ENCODE data around the gene CLSTN2.
A peak's percentile ranks its signal among the peaks of the same experiment; 100 is the strongest.

CLSTN2 gene

GRCh38 chr3:140456974-140457373 lies 522.0 kb downstream of the CLSTN2 start:
- no peak for TF ChIP-seq Cebpa-rat (IDR thresholded peaks at IDR 0.05)
- no peaks in the 10 kb centered on the region; a peak in 1 of 20 replicates for H3K4me1 ChIP-seq
- no peak overlapping the region for H3K9ac ChIP-seq
- no peaks in the 10 kb centered on the region for H4K20me1 ChIP-seq
- no peaks in the 10 kb centered on the region for H3K27me3 ChIP-seq
- no peaks in the 10 kb centered on the region for H3K9me3 ChIP-seq (replicated peaks in 1 of 11)
- H3K36me3 ChIP-seq, result no peaks in the 10 kb centered on the region
- H3K4me2 ChIP-seq, result no peak overlapping the region
- no peak overlapping the region for H3K27ac ChIP-seq
- no peak overlapping the region for H3K4me3 ChIP-seq

GRCh38 chr3:140459462-140459861 lies 524.5 kb downstream of the CLSTN2 start:
- TF ChIP-seq Cebpa-rat (IDR thresholded peaks at IDR 0.05), result no peak
- Histone ChIP-seq H3K9ac (no peak overlapping the region), H3K9me3 (replicated peaks in 1 of 11) (no peaks in the 10 kb centered on the region), H3K27ac (no peak overlapping the region), H3K4me1 (no peaks in the 10 kb centered on the region; a peak in 1 of 20 replicates), H4K20me1 (no peaks in the 10 kb centered on the region), H3K27me3 (no peaks in the 10 kb centered on the region), H3K4me2 (no peak overlapping the region), H3K4me3 (no peak overlapping the region), H3K36me3 (no peaks in the 10 kb centered on the region)

GRCh38 chr3:140461250-140461649 lies 526.3 kb downstream of the CLSTN2 start:
- Histone ChIP-seq H3K4me3 (no peak overlapping the region), H3K9ac (no peak overlapping the region), H4K20me1 (no peaks in the 10 kb centered on the region), H3K4me1 (peaks cover 0 to 7% (median 0%) of the 10 kb centered on the region in 10 experiments; a peak in 4 of 20 replicates), H3K4me2 (no peak overlapping the region), H3K27me3 (no peaks in the 10 kb centered on the region), H3K27ac (no peak overlapping the region), H3K9me3 (replicated peaks in 1 of 11) (no peaks in the 10 kb centered on the region), H3K36me3 (no peaks in the 10 kb centered on the region)
- no peak for TF ChIP-seq Cebpa-rat (IDR thresholded peaks at IDR 0.05)

- TF ChIP-seq Cebpa-rat (IDR thresholded peaks at IDR 0.05), result no peak
- Histone ChIP-seq H3K36me3 (no peaks in the 10 kb centered on the region), H3K4me3 (no peak overlapping the region), H4K20me1 (no peaks in the 10 kb centered on the region), H3K9me3 (replicated peaks in 1 of 11) (no peaks in the 10 kb centered on the region), H3K4me1 (peaks cover 0 to 28% (median 0%) of the 10 kb centered on the region in 10 experiments; a peak in 5 of 20 replicates), H3K9ac (no peak overlapping the region), H3K4me2 (no peak overlapping the region), H3K27ac (no peak overlapping the region), H3K27me3 (no peaks in the 10 kb centered on the region)
These were observed 528.4 kb downstream of the CLSTN2 start for GRCh38 chr3:140463355-140463754.

GRCh38 chr3:140465988-140466387 lies 531.0 kb downstream of the CLSTN2 start:
- no peaks in the 10 kb centered on the region for H4K20me1 ChIP-seq
- H3K9ac ChIP-seq, result no peak overlapping the region
- no peak overlapping the region for H3K4me3 ChIP-seq
- H3K4me1 ChIP-seq, result peaks cover 0 to 36% (median 0%) of the 10 kb centered on the region in 10 experiments; a peak in 5 of 20 replicates
- no peaks in the 10 kb centered on the region for H3K27me3 ChIP-seq
- H3K27ac ChIP-seq, result peak overlapping the region in 1 of 11 experiments; percentile 35; a peak in 2 of 22 replicates
- H3K9me3 ChIP-seq (replicated peaks in 1 of 11), result no peaks in the 10 kb centered on the region
- H3K4me2 ChIP-seq, result peak overlapping the region in 2 of 11 experiments; percentile 49 to 66; a peak in 4 of 22 replicates
- no peak for TF ChIP-seq Cebpa-rat (IDR thresholded peaks at IDR 0.05)
- H3K36me3 ChIP-seq, result no peaks in the 10 kb centered on the region

- Histone ChIP-seq H3K36me3 (no peaks in the 10 kb centered on the region), H3K9ac (no peak overlapping the region), H3K27ac (peak overlapping the region in 2 of 11 experiments; percentile 35 to 75; a peak in 3 of 22 replicates), H3K27me3 (no peaks in the 10 kb centered on the region), H3K4me2 (peak overlapping the region in 2 of 11 experiments; percentile 49 to 66; a peak in 4 of 22 replicates), H3K4me1 (peaks cover 0 to 36% (median 0%) of the 10 kb centered on the region in 10 experiments; a peak in 5 of 20 replicates), H3K4me3 (no peak overlapping the region), H4K20me1 (no peaks in the 10 kb centered on the region), H3K9me3 (replicated peaks in 1 of 11) (no peaks in the 10 kb centered on the region)
- no peak for TF ChIP-seq Cebpa-rat (IDR thresholded peaks at IDR 0.05)
These were observed 531.5 kb downstream of the CLSTN2 start for GRCh38 chr3:140466535-140466934.

- Histone ChIP-seq H4K20me1 (no peaks in the 10 kb centered on the region), H3K27ac (peak overlapping the region in 3 of 11 experiments; percentile 40 to 75 (median 63); a peak in 5 of 22 replicates), H3K4me1 (peaks cover 0 to 36% (median 0%) of the 10 kb centered on the region in 10 experiments; a peak in 5 of 20 replicates), H3K9ac (no peak overlapping the region; a peak in 1 of 22 replicates), H3K9me3 (replicated peaks in 1 of 11) (no peaks in the 10 kb centered on the region), H3K4me2 (peak overlapping the region in 2 of 11 experiments; percentile 49 to 66; a peak in 4 of 22 replicates), H3K36me3 (no peaks in the 10 kb centered on the region), H3K4me3 (no peak overlapping the region), H3K27me3 (no peaks in the 10 kb centered on the region)
- no peak for TF ChIP-seq Cebpa-rat (IDR thresholded peaks at IDR 0.05)
These were observed 532.2 kb downstream of the CLSTN2 start for GRCh38 chr3:140467104-140467577.

- Histone ChIP-seq H3K4me1 (peaks cover 0 to 36% (median 0%) of the 10 kb centered on the region in 10 experiments; a peak in 5 of 20 replicates), H3K27me3 (no peaks in the 10 kb centered on the region), H3K4me3 (no peak overlapping the region), H3K9me3 (replicated peaks in 1 of 11) (no peaks in the 10 kb centered on the region), H4K20me1 (no peaks in the 10 kb centered on the region), H3K27ac (peak overlapping the region in 3 of 11 experiments; percentile 40 to 75 (median 63); a peak in 5 of 22 replicates), H3K36me3 (no peaks in the 10 kb centered on the region), H3K9ac (no peak overlapping the region), H3K4me2 (peak overlapping the region in 2 of 11 experiments; percentile 49 to 66; a peak in 4 of 22 replicates)
- TF ChIP-seq Cebpa-rat (IDR thresholded peaks at IDR 0.05), result no peak
These were observed 532.9 kb downstream of the CLSTN2 start for GRCh38 chr3:140467796-140468315.

- Histone ChIP-seq H3K27ac (no peak overlapping the region), H3K4me3 (no peak overlapping the region), H4K20me1 (no peaks in the 10 kb centered on the region; a peak in 1 of 22 replicates), H3K36me3 (no peaks in the 10 kb centered on the region), H3K4me2 (peak overlapping the region in 2 of 11 experiments; percentile 49; a peak in 3 of 22 replicates), H3K9me3 (replicated peaks in 1 of 11) (no peaks in the 10 kb centered on the region), H3K4me1 (peaks cover 0 to 36% (median 0%) of the 10 kb centered on the region in 10 experiments; a peak in 5 of 20 replicates), H3K9ac (no peak overlapping the region), H3K27me3 (no peaks in the 10 kb centered on the region)
- no peak for TF ChIP-seq Cebpa-rat (IDR thresholded peaks at IDR 0.05)
These were observed 533.4 kb downstream of the CLSTN2 start for GRCh38 chr3:140468407-140468806.
